Activated effector memory CD4-positive, alpha-beta T cell treated with anti-CD3 and anti-CD28 coated beads, Interleukin-2, amount 50 U/mL, for 16 hours (primary cell): ENCODE data around the gene FRMD5.

Experiments used
- DNase-seq: peaks from one replicate; pipeline ENCODE4 v3.0.0-alpha.2; 2020

The FRMD5 gene

GRCh38 chr15:44159492-44159891 is 35.6 kb downstream of the FRMD5 start:
- no peak for DNase-seq

DNA sequence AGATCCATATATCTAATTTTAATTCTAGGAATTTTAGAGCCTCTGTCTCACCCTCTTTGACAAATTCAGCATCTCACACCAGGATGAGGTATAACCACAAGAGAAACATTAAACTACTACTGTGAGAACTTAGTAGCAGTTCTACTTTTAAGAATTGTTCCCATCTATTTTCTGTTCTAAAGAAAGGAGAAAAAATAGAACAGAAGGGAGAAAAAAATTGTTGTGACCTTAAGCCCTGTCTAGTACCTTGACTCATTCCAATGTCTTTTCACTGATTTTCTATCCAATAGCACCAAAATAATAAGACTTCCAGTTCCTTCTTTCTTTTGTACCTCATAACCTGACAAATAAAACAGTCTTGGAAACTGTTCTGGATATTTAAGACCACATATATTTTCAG is 37.0 kb downstream of the FRMD5 start:
- no peak for DNase-seq

GRCh38 chr15:44157679-44158078 is 37.4 kb downstream of the FRMD5 start:
- DNase-seq, result no peak

DNA sequence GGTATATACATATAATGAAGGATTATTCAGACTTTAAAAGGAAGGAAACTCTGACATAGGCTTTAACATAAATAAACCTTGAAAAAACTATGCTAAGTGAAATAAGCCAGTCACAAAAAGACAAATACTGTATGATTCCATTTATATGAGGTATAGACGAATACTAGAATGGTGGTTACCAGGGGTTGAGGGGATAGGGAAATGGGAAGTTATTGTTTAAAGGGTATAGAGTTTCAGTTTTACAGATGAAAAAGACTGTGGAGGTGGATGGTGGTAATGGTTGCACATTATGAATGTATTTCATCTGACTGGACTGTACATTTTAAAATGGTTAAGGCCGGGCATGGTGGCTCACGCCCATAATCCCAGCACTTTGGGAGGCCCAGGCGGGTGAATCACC is 41.7 kb downstream of the FRMD5 start:
- no peak for DNase-seq

GRCh38 chr15:44149224-44149623 is 45.8 kb downstream of the FRMD5 start:
- no peak for DNase-seq

GRCh38 chr15:44148580-44148979 is 46.5 kb downstream of the FRMD5 start:
- DNase-seq, result no peak

DNA sequence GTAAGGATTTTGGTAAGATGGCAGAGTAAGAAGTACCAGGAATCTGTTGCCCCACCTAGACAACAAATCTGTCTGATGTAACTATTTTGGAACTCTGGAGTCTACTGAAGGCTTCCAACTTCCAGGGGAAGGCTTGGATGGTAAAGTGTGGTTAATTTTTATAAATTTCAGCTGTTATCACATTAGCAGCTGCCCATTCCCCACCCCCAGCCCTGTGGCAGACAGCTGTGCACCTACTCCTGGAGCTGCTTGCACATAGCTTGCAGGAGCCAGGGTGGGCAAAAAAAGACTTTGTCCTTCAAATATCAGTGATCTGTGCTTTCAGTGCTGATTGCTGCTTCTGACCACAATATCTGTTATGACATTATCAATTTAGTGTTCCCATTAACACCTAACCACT is 47.4 kb downstream of the FRMD5 start:
- DNase-seq, result no peak

DNA sequence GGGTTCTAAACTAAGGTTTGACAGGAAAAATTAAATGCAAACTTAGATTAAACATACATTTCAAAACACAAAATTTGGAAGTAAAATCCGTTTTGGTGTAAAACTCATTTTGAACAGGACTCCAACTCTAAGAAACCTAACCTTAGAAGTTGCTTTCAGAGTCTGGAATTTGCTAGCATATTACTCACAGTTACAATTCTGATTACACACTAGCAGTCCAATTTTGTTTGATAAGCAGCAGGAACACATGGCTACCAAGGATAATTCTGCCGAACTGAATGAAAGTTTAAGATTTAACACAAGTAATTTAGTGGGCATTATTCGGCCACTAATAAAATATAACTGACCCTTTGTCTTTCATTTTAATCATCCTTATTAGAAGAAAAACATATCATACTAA is 49.6 kb downstream of the FRMD5 start:
- DNase-seq, result no peak

DNA sequence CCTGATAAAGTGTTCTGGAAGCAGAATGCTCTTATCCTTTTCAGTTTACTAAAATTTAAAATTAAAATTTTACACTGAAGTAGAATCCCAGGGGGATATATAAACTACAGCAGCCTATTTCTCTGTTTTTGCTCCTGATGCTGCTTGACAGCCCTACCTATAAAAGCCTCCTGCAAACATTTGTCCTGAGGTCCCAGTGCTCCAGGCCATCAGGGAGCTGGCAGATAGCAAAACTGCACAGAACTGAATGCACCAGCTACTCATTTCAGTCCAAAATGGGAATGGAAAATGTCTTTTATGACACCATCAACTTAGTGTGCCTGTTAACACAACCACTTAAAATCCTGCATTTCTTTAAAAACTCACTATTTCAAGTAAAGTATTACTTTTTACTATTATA is 50.1 kb downstream of the FRMD5 start:
- DNase-seq, result no peak

DNA sequence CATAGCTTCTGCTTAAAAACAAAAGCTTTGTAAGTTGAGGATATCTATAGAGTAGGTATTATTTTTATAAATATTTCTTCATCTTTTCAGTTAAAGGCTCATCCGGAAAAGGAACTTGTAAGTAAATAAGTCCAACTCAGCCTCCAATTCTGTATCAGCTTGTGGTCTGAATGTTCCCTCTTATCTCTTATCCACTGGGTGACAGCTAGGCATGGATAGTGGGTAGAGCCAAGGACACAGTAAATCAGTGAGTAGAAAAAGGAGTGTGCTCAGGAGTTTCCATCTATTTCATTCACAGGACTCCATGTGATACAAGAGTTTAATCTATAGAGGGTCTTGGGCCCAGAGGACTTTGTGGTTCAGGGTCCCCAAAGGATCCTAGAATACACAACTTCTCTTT is 50.9 kb downstream of the FRMD5 start:
- DNase-seq, result no peak

DNA sequence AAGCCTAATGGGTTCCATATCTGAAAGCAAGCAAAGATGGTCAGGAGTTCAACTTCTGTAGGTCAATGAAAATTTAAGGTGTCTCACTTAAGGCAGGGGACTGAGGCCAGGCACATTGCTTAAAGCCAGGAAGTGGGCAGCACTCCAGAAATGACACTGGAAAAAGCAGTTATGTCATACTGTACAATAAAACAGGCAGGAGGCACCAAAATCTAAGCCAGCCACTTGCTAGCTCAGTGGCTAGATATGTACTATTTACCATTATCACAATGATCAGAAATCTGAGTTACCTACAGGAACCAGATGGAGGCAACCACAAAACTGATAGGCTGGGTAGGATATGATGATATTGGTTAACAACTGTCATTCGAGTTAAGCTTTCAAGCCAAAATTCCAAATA is 57.3 kb downstream of the FRMD5 start:
- no peak for DNase-seq

- DNase-seq, result no peak
Measured at GRCh38 chr15:44136991-44137477, 58.0 kb downstream of the FRMD5 start.

GRCh38 chr15:44132057-44132456 is 63.0 kb downstream of the FRMD5 start:
- DNase-seq, result no peak

- no peak for DNase-seq
Measured at GRCh38 chr15:44130778-44131177, 64.3 kb downstream of the FRMD5 start.

DNA sequence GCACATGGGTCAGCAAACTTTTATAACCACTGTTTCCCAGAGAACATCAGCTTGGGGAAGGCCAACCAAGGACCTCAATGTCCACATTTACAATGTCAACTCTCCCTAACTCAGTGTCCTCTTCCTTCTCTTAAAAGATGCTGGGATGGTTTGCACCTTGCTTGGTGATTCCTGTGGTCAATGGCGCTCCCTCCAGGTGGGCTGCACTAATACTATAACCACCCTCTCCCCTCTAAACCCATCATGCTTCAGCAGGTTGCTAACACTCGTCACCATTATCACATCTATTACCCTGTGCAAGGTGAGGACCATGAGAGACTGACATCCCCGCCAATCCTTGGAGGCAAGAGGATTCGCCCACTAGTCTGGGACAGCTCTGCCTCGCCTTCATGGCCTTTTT is 65.2 kb downstream of the FRMD5 start:
- no peak for DNase-seq

- DNase-seq, result no peak
Measured at GRCh38 chr15:44128443-44128842, 66.6 kb downstream of the FRMD5 start.

DNA sequence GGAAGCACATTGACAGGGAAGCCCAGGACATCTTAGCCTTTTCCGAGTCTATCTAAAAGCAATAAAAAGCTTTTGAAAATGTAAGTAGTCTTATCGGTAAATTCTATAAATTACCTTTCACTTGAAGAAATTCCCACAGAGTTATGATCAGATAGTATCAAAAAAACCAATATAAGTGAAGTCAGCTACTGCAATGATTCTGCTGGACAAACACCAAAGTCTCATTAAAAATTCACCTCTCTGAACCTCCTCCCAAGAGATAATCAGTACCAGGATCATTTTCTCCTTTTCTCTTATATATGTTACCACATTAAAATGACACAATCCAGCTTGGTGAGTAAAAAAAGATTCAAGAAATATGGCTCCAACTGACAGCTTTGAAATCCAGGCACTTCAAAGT is 69.2 kb downstream of the FRMD5 start:
- DNase-seq, result no peak

DNA sequence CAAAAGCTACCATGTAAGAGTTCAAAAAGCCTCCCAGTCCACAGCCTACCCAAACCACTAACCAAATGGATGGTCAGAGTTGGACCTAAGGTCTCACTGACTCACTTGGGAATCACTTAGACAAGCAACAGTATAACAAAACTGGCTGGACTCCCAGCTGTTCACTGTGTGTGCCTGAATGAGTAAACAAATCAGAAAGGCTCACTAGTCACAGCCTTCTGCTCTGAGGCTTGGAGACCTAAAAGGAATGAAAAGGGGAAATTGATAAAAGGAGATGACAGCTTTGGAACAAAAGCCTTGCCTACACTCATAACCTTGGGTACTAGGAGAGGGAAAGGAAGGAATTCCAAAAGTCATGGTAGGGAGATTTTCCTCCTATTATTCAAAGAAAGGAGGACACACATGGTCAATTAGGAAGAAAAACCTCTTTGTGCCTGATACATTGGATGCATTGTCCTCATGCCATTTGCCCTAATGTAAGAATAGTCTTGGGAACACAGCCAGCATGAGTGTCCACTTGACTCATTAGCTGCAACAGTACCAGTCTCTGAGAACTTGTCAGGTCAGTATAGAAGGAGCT is 92.3 kb downstream of the FRMD5 start:
- DNase-seq, result no peak

DNA sequence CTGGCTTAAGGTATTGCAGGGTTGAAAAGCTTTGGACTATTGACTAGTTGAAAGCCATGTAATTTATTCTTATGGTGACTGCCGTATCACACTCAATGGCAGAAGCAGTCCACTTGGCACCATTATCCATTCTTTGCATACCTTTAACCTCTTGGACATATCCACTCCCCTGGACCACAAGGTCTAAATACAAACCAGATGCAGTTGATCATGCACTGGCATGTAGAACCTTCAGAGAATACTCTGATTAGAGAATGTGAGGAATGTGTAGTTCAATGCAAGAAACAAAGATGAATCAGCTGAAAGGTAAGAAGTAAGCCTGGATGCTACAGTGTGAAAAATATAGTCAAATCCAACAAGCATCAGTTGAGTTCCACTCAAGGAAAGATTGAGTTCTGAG is 93.1 kb downstream of the FRMD5 start:
- DNase-seq, result no peak

- DNase-seq, result no peak
Measured at GRCh38 chr15:44101286-44101685, 93.8 kb downstream of the FRMD5 start.

DNA sequence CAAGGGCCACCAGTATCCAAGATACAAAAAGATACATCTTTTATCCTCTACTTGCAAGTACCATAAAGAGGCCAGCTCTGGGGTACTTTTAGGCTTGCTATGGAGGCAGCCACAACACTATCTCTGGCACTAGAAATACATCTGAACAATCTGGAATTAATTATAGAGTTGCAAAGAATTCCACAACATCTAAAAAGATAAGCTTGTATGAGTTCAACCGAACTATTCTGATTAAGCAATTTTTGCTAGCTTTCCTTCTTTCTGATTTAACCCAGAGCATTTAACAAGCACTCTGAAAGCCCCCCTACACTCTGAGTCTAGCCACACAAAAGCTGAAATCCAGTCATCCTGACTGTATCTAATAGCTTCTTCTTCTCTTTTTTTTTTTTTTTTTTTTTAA is 95.4 kb downstream of the FRMD5 start:
- no peak for DNase-seq

DNA sequence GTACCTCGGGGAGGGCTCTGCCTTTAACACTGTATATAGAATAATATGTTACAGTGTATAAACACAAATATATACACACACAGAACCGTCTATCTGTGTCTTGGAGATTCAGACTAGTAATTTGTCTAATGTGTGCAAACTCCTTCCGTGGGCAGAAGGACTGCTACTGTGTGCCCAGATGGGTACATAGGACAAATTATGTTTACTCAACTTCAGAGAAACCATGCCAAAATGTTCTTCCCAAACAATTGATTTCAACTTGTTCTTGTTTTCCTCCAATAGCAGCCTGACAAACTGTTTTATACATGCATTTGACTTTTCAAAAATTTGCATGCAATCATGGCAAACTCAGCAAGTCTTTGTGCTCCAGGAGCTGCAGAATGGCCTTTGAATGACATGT is 97.5 kb downstream of the FRMD5 start:
- DNase-seq, result no peak

GRCh38 chr15:44096596-44096995 is 98.5 kb downstream of the FRMD5 start:
- no peak for DNase-seq

GRCh38 chr15:44094781-44095180 is 100.3 kb downstream of the FRMD5 start:
- no peak for DNase-seq

GRCh38 chr15:44093836-44094235 is 101.2 kb downstream of the FRMD5 start:
- DNase-seq, result no peak

- DNase-seq, result no peak
Measured at GRCh38 chr15:44092221-44092620, 102.8 kb downstream of the FRMD5 start.
